GM12872 (cell line): Measurements from ENCODE around the gene VPS37D.

Experiments used
- TF ChIP-seq, protein P1 (sequence below): IDR thresholded peaks from 3 replicates; pipeline ENCODE4 v1.5.1; 2011; ENCODE audit warnings: low read depth, mild to moderate bottlenecking, low read length, moderate library complexity; ENCODE audit not compliant: insufficient read depth

The VPS37D gene

DNA sequence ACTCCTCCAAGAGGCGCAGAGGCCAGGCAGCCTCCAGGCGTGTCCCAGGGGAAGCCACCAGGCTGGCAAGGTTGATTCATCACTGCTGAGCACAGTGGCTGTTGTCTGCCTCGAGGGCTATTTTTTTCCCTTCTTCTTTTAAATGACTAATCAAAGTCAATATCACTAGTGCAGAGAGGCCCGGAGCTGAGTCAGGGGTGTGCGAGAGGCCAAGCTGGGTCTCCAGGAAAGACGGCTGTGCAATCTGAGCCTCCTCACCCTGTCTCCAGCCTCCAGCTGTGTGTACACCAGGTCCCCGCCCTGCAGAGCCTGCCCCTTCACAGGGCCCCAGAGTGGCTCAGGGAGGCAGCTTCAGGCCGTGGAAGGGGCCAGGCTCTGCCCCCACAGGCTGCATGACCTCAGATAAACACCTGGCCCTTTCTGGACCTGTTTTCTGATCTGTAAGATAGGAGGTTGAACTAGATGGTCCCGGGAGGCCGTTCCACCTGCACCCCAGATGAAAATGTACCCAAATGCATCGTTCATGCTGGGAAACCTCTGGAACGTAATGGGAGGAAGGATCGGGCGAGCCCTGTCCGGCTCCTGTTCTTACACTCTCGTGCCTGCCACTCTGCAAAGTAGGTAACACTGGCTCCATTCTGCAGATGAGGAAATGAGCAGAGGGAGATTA lies 48.2 kb downstream of the VPS37D start:
- TF ChIP-seq, protein P1, sequence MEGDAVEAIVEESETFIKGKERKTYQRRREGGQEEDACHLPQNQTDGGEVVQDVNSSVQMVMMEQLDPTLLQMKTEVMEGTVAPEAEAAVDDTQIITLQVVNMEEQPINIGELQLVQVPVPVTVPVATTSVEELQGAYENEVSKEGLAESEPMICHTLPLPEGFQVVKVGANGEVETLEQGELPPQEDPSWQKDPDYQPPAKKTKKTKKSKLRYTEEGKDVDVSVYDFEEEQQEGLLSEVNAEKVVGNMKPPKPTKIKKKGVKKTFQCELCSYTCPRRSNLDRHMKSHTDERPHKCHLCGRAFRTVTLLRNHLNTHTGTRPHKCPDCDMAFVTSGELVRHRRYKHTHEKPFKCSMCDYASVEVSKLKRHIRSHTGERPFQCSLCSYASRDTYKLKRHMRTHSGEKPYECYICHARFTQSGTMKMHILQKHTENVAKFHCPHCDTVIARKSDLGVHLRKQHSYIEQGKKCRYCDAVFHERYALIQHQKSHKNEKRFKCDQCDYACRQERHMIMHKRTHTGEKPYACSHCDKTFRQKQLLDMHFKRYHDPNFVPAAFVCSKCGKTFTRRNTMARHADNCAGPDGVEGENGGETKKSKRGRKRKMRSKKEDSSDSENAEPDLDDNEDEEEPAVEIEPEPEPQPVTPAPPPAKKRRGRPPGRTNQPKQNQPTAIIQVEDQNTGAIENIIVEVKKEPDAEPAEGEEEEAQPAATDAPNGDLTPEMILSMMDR, result no peak

DNA sequence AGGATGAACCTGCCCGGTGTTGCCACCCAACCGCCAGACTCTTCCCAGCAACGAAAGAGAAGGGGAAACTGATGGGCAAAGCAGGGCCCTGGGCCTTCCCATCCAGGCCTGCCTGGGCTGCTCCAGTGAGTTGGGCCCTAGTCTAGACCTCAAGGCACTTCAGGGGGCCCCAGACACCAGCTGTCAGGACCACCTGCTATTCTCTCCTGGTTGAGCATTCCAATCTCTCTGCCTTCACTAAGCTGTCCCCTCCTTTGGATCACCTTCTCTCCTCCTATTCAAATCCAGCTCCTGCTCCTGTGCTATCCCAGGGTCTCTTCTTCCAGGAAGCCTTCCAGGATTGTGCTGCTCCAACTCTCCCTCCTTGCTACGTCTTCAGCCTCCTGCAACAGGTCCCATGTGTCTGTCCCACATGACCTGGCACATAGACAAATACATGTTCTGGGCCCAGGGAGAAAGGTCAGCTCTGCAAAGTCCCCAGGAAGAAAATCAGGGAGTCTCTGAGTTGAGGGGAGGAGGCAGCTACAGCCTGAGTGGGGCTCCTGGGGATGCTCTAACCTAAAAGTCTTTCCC lies 48.8 kb downstream of the VPS37D start:
- TF ChIP-seq, protein P1, result no peak

DNA sequence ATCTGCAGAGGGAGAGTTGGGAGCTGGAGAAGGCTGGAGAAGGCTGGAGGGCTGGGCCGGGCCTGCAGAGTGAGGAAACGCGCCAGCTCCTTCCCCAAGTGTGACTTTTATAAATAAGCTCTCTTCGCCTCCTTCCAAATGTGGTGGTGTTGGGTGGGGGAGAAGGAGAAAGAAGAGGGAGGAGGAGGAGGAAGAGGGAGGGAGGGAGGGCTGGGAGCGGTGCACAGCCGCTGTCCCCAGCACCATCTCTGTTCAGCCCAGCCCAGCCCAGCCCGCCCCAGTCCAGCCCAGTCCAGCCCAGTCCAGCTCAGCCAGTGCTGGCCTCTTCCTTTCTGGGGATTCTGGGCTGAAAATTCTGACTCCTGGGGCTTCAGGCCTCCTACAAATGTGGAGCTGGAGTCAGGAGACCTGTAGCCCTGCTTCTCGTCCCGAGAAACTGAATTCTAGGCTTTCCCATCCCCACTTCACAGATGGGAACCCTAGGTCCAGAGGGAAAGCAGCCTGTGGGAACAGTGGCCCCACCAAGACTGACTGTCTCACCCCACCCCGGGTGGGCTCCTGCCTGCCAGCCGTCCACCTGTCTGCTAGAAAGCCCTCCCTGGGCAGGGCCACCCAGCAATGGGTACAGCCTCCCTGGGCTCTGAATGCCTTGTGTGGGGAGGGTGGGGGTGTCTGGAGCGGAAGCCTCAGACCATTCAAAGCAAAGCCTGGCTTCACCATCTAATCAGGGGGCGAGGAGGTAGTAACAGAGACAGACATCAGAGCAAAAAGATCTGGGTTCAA lies 49.6 kb downstream of the VPS37D start:
- TF ChIP-seq, protein P1, result no peak

DNA sequence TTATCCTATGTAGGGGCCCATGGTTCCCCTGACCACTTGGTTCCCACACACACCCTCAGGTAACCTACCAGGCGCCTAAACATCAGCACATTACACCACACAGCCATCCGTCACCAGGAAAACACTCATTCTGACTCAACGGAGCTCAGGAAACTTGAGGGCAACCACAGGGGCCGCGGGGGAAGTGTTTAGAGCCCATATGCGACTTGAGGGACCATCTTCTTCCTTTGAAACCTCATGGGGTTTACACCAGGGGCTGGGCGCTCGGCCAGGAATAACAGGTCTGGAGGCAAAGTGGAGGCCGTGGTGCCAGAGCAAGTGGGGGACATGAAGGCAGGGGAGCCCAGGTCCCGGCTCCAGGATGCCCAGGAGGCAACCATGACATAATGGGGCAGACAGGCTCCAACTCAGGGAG lies 50.4 kb downstream of the VPS37D start:
- TF ChIP-seq, protein P1, result no peak

DNA sequence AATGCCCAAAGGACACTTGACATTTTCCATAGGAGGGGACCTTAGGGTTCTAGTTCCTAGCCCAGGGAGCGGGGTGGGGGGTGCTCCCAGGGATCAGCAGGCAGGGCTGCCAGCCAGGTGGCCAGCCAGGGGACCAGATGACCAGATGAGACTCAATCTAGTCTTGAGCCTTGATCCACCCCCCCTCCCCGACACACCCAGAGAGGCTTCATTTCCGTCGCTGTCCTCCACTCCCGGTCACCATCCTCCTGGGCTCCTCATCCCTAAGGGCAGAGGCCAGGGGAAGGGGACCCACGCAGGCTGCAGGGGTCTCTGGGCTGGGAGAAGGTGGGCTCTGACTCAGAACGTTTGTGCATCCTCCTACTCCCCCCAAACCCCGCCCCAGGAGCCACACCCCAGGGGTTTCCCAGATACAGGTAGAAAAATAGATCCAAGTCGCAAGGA lies 50.8 kb downstream of the VPS37D start:
- TF ChIP-seq, protein P1, result no peak

DNA sequence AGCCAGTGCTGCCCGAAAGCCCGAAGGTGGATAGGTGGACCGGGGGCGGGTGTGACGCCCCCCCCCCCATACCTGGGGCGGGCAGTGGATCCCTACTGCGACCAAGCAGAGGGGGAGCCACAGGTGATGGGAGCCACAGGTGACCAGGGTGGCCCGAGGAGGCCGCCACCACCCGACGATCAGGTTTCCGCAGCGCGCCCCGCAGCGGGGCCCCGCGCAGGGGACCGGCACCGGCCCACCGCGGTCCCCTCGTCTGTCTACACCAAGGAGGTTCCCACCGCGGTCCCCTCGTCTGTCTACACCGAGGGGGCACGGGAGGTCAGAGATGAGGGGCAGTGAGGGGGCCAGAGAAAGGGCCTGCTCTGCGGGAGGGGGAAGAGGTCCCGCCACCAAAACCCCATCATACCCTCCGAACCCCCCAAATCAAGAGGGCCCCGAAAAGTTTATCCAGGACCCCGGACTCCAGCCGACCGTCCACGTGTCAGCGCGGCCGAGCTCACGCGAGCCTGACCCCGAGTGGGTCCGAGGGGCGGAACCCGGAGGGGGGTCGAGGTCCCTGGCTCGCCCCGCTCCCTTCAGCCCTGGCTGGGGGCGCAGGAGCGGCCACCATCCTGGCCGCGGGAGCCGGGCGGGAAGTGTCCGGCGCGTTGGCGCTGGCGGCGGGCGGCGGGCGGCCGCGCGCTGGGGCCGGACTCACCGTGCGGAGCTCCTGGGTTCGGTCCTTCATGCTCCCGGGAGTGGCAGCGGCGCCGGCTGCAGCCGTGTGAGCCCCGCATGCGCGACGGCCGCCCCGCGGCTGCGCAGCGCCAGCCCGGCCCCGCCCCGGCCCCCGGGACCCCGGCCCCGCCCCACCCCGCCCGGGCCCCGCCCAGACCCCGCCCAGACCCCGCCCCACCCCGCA lies 51.5 kb downstream of the VPS37D start, which contains the start of gene STX1A:
Gene STX1A (minus strand): TSS at position 765 of the 901 bp plus-strand sequence. CDS start 38 bp downstream, at position 727.
- TF ChIP-seq, protein P1, result no peak
